K562 (cell line): ENCODE results near the gene TAF5L. TPM values are rescaled to one million over a fixed set of nuclear protein-coding genes. Genes with fewer than 3 reads are reported as not detected.

ENCODE experiments used
- ATAC-seq: fragments of 200-7000 bp; cut with Tn5 transposase; 3 replicates; pipeline ENCODE4 v1.9.1; 2020; ENCODE audit warnings: moderate library complexity
- BruUV-seq: library from RNA; stranded (reverse); fragments of 400-500 nt; replicated peaks from 2 replicates; lab custom pipeline; 2021; lab: Mats Ljungman, UMichigan
- CTCF ChIA-PET: fragments of 300-600 bp; formaldehyde crosslinking; extraction: SDS; loops from one replicate; lab custom pipeline; 2021; ENCODE audit warnings: low intra/inter-chr PET ratio; lab: Yijun Ruan, JAX
- POLR2A ChIA-PET: fragments of 300-600, 350-650 bp; sonication (Branson Sonifier 250); formaldehyde crosslinking; extraction: SDS; loops from one replicate; lab custom pipeline; 2021; ENCODE audit warnings: antibody characterized with exemption, inconsistent platforms; lab: Yijun Ruan, JAX
- DNase-seq, 4 experiments: peaks; one replicate each; pipeline versions ENCODE4 v3.0.0 to v3.0.0-alpha.2; 2011 to 2018; ENCODE audit warnings: low spot score in 3 of 4, mixed read lengths in 3 of 4; ENCODE audit errors: extremely low read depth in 1 of 4
- FAIRE-seq: peaks from 2 replicates; lab custom pipeline; 2011; peaks lifted over from hg19 to GRCh38; lab: Jason Lieb, UNC
- H2AFZ ChIP-seq: 2 replicates; pipeline ENCODE4 v1.6.0; 2011; ENCODE audit warnings: low read depth, low read length, control low read depth, inconsistent platforms
- H3K27ac ChIP-seq: fragments of 200-600 bp; 3 replicates; pipeline ENCODE4 v1.8.0; 2011; ENCODE audit warnings: low read depth, mild to moderate bottlenecking, control low read depth, inconsistent platforms, low read length, moderate library complexity, mixed read lengths; ENCODE audit errors: extremely low read depth
- H3K27me3 ChIP-seq, 2 experiments: fragments of 300-600 bp in 1 of 2; 2 replicates in 1 of 2; 3 replicates in 1 of 2; pipeline versions ENCODE4 v1.6.0 to v1.8.0; 2011; ENCODE audit warnings: inconsistent platforms in 2 of 2, low read length in 2 of 2, mild to moderate bottlenecking in 1 of 2, mixed read lengths in 1 of 2, moderate library complexity in 1 of 2; ENCODE audit not compliant: control insufficient read depth in 2 of 2, insufficient read depth in 2 of 2
- H3K36me3 ChIP-seq: fragments of 300-600 bp; 3 replicates; pipeline ENCODE4 v1.8.0; 2011; ENCODE audit warnings: mild to moderate bottlenecking, low read length, inconsistent platforms; ENCODE audit not compliant: control insufficient read depth, insufficient read depth
- H3K4me1 ChIP-seq, 2 experiments: fragments of 200-600 bp in 1 of 2; replicated peaks in 1 of 2; 2 replicates in 1 of 2; 3 replicates in 1 of 2; pipeline versions ENCODE4 v1.5.1 to v1.8.0; 2011; ENCODE audit warnings: inconsistent platforms in 2 of 2, low read length in 2 of 2, mild to moderate bottlenecking in 1 of 2, mixed read lengths in 1 of 2, moderate library complexity in 1 of 2; ENCODE audit not compliant: control insufficient read depth in 2 of 2, insufficient read depth in 2 of 2
- H3K4me2 ChIP-seq: 2 replicates; pipeline ENCODE4 v1.6.1; 2011; ENCODE audit warnings: low read length, control low read depth, inconsistent platforms, mixed read lengths; ENCODE audit not compliant: insufficient read depth
- H3K4me3 ChIP-seq: fragments of 200-600 bp; sonication (generic), shearing (Covaris generic); 2 replicates; pipeline ENCODE4 v1.5.1; 2016; ENCODE audit warnings: control low read depth, inconsistent platforms
- H3K79me2 ChIP-seq: fragments of 200-600 bp; 3 replicates; pipeline ENCODE4 v1.8.0; 2011; ENCODE audit warnings: low read length, inconsistent platforms; ENCODE audit not compliant: control insufficient read depth, insufficient read depth
- H3K9ac ChIP-seq, 2 experiments: 2 replicates each; pipeline versions ENCODE4 v1.6.0 to v1.6.1; 2011; ENCODE audit warnings: low read depth in 2 of 2, low read length in 2 of 2, control low read depth in 1 of 2, inconsistent platforms in 1 of 2, mild to moderate bottlenecking in 1 of 2, mixed read lengths in 1 of 2; ENCODE audit not compliant: insufficient read depth in 1 of 2
- H3K9me1 ChIP-seq: one replicate; pipeline ENCODE4 v1.6.0; 2011; ENCODE audit warnings: inconsistent platforms, mild to moderate bottlenecking, low read length, moderate library complexity; ENCODE audit not compliant: control insufficient read depth, insufficient read depth
- H3K9me3 ChIP-seq: replicated peaks from 2 replicates; pipeline ENCODE4 v1.5.1; 2011; ENCODE audit warnings: low read depth, low read length, inconsistent platforms; ENCODE audit not compliant: control insufficient read depth, insufficient read depth
- H4K20me1 ChIP-seq: replicated peaks from 2 replicates; pipeline ENCODE4 v1.6.1; 2011; ENCODE audit warnings: low read length, inconsistent platforms, mixed read lengths; ENCODE audit not compliant: control insufficient read depth, insufficient read depth
- NCOA6 ChIP-seq: fragments of 450-650 bp; IDR thresholded peaks from 2 replicates; pipeline ENCODE4 v1.6.1; 2017; ENCODE audit warnings: mild to moderate bottlenecking
- NR1H2 ChIP-seq: sonication (generic); formaldehyde crosslinking; IDR thresholded peaks from 2 replicates; pipeline ENCODE4 v1.4.0; 2020; ENCODE audit warnings: mild to moderate bottlenecking, missing genetic modification reagents
- PCBP1 ChIP-seq: fragments of 200-400 bp; formaldehyde crosslinking; IDR thresholded peaks from 2 replicates; pipeline ENCODE4 v1.6.1; 2018; ENCODE audit warnings: mild to moderate bottlenecking, low read depth, low read length; ENCODE audit not compliant: poor library complexity, severe bottlenecking
- ZNF324 ChIP-seq: fragments of 250-450 bp; sonication (Bioruptor Pico); IDR thresholded peaks from 2 replicates; pipeline ENCODE4 v1.4.0; 2020; ENCODE audit warnings: mild to moderate bottlenecking
- ZNF444 ChIP-seq: fragments of 250-450 bp; sonication (Bioruptor Pico); IDR thresholded peaks from 2 replicates; pipeline ENCODE4 v1.4.0; 2020; ENCODE audit warnings: mild to moderate bottlenecking, moderate library complexity
- WGBS: fragments of 100-300 bp; shearing (Covaris generic); methylation state at CpG from one replicate; pipeline ENCODE4 v1.1.6; 2016; ENCODE audit warnings: low coverage, mixed read lengths; ENCODE audit not compliant: insufficient coverage; ENCODE audit errors: missing lambda C conversion rate; 5-methylcytosine and 5-hydroxymethylcytosine counted together
- in situ Hi-C: fragments of 300-500 bp; cut with MboI; formaldehyde crosslinking; loops from 4 replicates; pipeline ENCODE4 v1.15.0; 2018; ENCODE audit warnings: inconsistent platforms, mixed read lengths
- intact Hi-C: fragments of 100-400 bp; cut with micrococcal nuclease; formaldehyde crosslinking; loops from 2 replicates; pipeline ENCODE4 v1.14.2; 2022
- polyA plus RNA-seq, 8 experiments: library from polyadenylated mRNA; depleted of rRNA in 4 of 8; stranded (reverse) in 5 of 8; unstranded in 3 of 8; fragments of >200 nt; fragmentation: Nextera tagmentation in 2 of 8; fragmentation: Illumina TruSeq in 1 of 8; extraction: Ambion mirVana in 2 of 8; extraction: Trizol in 1 of 8; gene quantifications; 2 replicates each; pipeline versions ENCODE4 v1.2.1 to v1.2.3, GENCODE V29; 2011 to 2014; ENCODE audit warnings: inconsistent platforms in 1 of 8, missing spikeins in 1 of 8
- total RNA-seq, 7 experiments: library from RNA; depleted of rRNA in 6 of 7; stranded (reverse); fragments of >200 nt in 6 of 7; fragmentation: Illumina TruSeq in 2 of 7; extraction: Trizol in 2 of 7; gene quantifications; 2 replicates each; pipeline versions ENCODE4 v1.2.1 to v1.2.3, GENCODE V29; 2011 to 2021; ENCODE audit warnings: low replicate concordance in 1 of 7
- TF ChIP-seq, protein P1 (sequence below): sonication (generic); formaldehyde crosslinking; IDR thresholded peaks from 2 replicates; pipeline ENCODE4 v1.8.0; 2023; ENCODE audit warnings: mild to moderate bottlenecking, missing genetic modification reagents

TAF5L gene
- total and polyA plus RNA-seq, 9 of the 15 experiments (the other 6 are each of a cell fraction or from before 2014, with no cell fraction given): 2.2 to 34.2 (median 23.3) TPM

DNA sequence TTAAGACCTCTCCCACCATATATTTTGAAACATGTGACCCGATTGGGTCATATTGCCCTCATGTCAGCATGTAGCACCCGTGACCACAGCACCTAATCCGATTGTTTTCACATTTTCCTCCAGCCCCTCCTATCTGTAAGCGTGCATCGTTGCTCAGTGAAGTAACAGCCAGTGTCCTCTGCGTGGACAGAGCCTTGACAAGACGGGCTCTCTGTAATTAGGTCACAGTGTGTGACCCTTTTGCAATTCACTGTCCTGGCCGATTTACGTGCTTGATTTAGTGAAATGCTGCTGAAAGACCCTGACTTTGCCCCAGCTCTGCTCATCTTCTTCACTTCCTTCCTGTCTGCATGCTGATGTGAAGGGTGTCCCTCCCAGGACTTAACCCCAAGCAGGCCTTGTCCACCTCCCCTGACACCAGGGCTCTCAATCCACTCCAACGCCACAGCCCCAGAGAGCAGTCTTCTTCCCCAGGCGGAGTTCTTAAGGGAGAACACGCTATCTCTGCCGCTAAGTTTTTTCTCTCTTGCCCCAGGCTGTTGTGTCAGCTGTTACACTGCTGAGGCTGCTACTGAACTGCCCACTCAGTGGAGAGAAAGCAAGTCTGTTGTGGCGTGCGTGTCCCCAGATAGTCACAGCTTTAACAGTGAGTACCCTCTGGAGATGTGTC, 19.5 kb upstream of the TAF5L start:
- no peak overlapping the region for H3K4me2 ChIP-seq
- POLR2A ChIA-PET: interaction anchor here (0.6 to 4.0 kb wide), 4 partner anchors 9 to 1349 kb away, joined by 3 to 15 read pairs (median 4); no protein-coding TSS in a partner anchor
- H3K79me2 ChIP-seq: peaks cover 24% of the 10 kb centered on the region
- H3K27me3 ChIP-seq: no peaks in the 10 kb centered on the region
- WGBS: 88% methylated on average over 14 of the region's 15 CpGs
- no peak overlapping the region for H2AFZ ChIP-seq
- no TSS peak for BruUV-seq
- no peak for DNase-seq
- H3K36me3 ChIP-seq: peaks cover 96% of the 10 kb centered on the region
- ATAC-seq: no peak
- H4K20me1 ChIP-seq: peaks cover 10% of the 10 kb centered on the region; the same call in 1 of the 2 replicates
- 0 out of 4 replicates have a peak overlapping the region, but pooled peaks of 1 of the 2 experiments have one; percentile 2 for H3K9ac ChIP-seq
- no peak for FAIRE-seq
- in situ Hi-C loops: no loop called here
- CTCF ChIA-PET: no interaction called here
- H3K4me3 ChIP-seq: no peak overlapping the region
- H3K9me1 ChIP-seq: no peaks in the 10 kb centered on the region
- no peaks in the 10 kb centered on the region for H3K9me3 ChIP-seq
- H3K27ac ChIP-seq: no peak overlapping the region
- intact Hi-C loops: no loop called here
- no peaks in the 10 kb centered on the region for H3K4me1 ChIP-seq
- TF ChIP-seq PCBP1 (no peak), NCOA6 (no peak), ZNF444 (no peak), NR1H2 (CRISPR knock-in tag) (no peak), ZNF324 (CRISPR knock-in tag) (no peak)
- TF ChIP-seq, protein P1, sequence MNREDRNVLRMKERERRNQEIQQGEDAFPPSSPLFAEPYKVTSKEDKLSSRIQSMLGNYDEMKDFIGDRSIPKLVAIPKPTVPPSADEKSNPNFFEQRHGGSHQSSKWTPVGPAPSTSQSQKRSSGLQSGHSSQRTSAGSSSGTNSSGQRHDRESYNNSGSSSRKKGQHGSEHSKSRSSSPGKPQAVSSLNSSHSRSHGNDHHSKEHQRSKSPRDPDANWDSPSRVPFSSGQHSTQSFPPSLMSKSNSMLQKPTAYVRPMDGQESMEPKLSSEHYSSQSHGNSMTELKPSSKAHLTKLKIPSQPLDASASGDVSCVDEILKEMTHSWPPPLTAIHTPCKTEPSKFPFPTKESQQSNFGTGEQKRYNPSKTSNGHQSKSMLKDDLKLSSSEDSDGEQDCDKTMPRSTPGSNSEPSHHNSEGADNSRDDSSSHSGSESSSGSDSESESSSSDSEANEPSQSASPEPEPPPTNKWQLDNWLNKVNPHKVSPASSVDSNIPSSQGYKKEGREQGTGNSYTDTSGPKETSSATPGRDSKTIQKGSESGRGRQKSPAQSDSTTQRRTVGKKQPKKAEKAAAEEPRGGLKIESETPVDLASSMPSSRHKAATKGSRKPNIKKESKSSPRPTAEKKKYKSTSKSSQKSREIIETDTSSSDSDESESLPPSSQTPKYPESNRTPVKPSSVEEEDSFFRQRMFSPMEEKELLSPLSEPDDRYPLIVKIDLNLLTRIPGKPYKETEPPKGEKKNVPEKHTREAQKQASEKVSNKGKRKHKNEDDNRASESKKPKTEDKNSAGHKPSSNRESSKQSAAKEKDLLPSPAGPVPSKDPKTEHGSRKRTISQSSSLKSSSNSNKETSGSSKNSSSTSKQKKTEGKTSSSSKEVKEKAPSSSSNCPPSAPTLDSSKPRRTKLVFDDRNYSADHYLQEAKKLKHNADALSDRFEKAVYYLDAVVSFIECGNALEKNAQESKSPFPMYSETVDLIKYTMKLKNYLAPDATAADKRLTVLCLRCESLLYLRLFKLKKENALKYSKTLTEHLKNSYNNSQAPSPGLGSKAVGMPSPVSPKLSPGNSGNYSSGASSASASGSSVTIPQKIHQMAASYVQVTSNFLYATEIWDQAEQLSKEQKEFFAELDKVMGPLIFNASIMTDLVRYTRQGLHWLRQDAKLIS (CRISPR knock-in tag): no peak
